NT2/D1 (cell line): ENCODE data around the gene MRTFB.

Source experiments
- DNase-seq: peaks from one replicate; pipeline ENCODE4 v3.0.0-alpha.2; 2011; ENCODE audit warnings: low read depth, low spot score
- H3K27me3 ChIP-seq: 2 replicates; pipeline ENCODE4 v1.6.0; 2011; ENCODE audit warnings: mild to moderate bottlenecking; ENCODE audit not compliant: insufficient read length, insufficient read depth
- H3K36me3 ChIP-seq: 2 replicates; pipeline ENCODE4 v1.6.1; 2011; ENCODE audit warnings: mild to moderate bottlenecking, low read length, mixed read lengths; ENCODE audit not compliant: insufficient read depth, insufficient read length
- H3K4me1 ChIP-seq: 2 replicates; pipeline ENCODE4 v1.5.1; 2011; ENCODE audit not compliant: insufficient read depth, insufficient read length
- H3K4me3 ChIP-seq: 2 replicates; pipeline ENCODE4 v1.5.1; 2011; ENCODE audit warnings: low read depth; ENCODE audit not compliant: insufficient read length
- H3K9ac ChIP-seq: 2 replicates; pipeline ENCODE4 v1.6.0; 2011; ENCODE audit warnings: low read depth; ENCODE audit not compliant: insufficient read length
- H3K9me3 ChIP-seq: 2 replicates; pipeline ENCODE4 v1.5.1; 2011; ENCODE audit warnings: mild to moderate bottlenecking, low read length; ENCODE audit not compliant: insufficient read depth
- SUZ12 ChIP-seq: IDR thresholded peaks from 2 replicates; pipeline ENCODE4 v1.6.1; 2011; ENCODE audit not compliant: insufficient read length, insufficient read depth; ENCODE audit errors: extremely low read depth
- YY1 ChIP-seq: IDR thresholded peaks from 2 replicates; pipeline ENCODE4 v1.6.1; 2011; ENCODE audit not compliant: insufficient read length, insufficient read depth
- ZNF274 ChIP-seq: IDR thresholded peaks from 2 replicates; pipeline ENCODE4 v1.6.1; 2011; ENCODE audit warnings: mild to moderate bottlenecking, low read depth, low read length

The MRTFB gene

DNA sequence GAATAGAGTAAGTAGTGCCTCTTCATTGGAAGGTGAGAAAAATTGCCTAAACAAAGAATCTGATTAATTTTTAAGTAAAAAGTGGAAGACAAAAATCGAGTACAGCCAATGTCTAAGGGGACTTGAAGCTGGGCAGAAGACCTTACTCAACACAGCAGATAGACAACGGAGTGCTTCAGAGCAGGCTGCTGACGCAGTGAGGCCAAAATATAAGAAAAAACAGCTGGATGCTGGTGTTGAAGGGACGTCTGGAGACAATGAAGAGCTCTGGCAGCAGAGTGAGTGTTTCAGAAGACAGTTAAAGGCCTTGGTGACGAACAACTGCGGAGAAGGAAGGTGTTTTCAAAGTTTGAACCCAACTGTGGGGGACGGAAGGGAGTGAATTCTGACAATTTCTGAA is 169.8 kb downstream of the MRTFB start:
- TF ChIP-seq SUZ12 (no peak), YY1 (no peak), ZNF274 (no peak)
- Histone ChIP-seq H3K9ac (no peak overlapping the region), H3K4me3 (no peak overlapping the region), H3K27me3 (no peaks in the 10 kb centered on the region), H3K36me3 (peaks cover 58% of the 10 kb centered on the region), H3K9me3 (no peaks in the 10 kb centered on the region), H3K4me1 (peaks cover 6% of the 10 kb centered on the region)
- no peak for DNase-seq

DNA sequence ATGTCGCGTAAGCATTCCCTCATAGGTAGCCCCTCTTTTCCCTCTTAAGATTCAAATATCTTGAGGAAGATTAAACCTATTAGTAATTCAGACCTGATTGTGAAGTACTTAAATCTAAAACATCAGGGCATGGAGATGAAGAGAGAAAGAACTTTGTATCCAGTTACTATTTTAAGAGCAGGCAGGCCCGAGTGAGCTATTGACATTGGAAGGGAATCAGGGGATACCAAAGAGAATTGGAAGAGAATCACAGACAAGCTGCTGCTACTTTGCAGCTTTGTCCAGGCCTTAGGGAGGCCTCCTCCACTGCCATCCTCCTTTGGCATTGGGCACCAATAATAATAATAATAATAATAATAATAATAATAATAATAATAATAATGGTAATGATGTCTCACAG is 170.5 kb downstream of the MRTFB start:
- peaks cover 65% of the 10 kb centered on the region for H3K36me3 ChIP-seq
- H3K4me3 ChIP-seq, result no peak overlapping the region
- no peak for TF ChIP-seq ZNF274
- no peak for TF ChIP-seq YY1
- no peak for TF ChIP-seq SUZ12
- peaks cover 6% of the 10 kb centered on the region for H3K4me1 ChIP-seq
- DNase-seq, result no peak
- H3K27me3 ChIP-seq, result no peaks in the 10 kb centered on the region
- H3K9ac ChIP-seq, result no peak overlapping the region
- H3K9me3 ChIP-seq, result no peaks in the 10 kb centered on the region

DNA sequence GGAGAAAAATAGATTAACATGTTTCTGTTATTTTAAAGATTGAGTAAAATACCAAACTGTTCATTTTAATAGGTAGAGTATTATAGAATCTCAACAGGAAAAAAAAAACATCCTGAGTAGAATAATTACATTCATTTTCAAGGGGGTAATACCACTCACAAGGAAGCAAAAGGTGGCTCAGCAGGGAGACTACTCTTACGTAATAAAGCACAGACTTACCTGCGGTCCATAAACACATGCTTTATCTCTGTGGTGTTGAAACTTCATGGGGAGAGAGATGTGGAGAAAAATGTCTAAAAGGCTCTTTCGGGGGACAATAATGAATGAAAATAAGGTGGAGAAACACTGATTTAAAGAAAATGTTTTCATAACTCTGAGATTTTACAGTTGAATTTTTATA is 171.7 kb downstream of the MRTFB start:
- H3K9ac ChIP-seq, result no peak overlapping the region
- no peak for DNase-seq
- peaks cover 76% of the 10 kb centered on the region for H3K36me3 ChIP-seq
- TF ChIP-seq ZNF274, result no peak
- TF ChIP-seq YY1, result no peak
- TF ChIP-seq SUZ12, result no peak
- no peaks in the 10 kb centered on the region for H3K9me3 ChIP-seq
- H3K4me3 ChIP-seq, result no peak overlapping the region
- no peaks in the 10 kb centered on the region for H3K27me3 ChIP-seq
- H3K4me1 ChIP-seq, result no peaks in the 10 kb centered on the region

DNA sequence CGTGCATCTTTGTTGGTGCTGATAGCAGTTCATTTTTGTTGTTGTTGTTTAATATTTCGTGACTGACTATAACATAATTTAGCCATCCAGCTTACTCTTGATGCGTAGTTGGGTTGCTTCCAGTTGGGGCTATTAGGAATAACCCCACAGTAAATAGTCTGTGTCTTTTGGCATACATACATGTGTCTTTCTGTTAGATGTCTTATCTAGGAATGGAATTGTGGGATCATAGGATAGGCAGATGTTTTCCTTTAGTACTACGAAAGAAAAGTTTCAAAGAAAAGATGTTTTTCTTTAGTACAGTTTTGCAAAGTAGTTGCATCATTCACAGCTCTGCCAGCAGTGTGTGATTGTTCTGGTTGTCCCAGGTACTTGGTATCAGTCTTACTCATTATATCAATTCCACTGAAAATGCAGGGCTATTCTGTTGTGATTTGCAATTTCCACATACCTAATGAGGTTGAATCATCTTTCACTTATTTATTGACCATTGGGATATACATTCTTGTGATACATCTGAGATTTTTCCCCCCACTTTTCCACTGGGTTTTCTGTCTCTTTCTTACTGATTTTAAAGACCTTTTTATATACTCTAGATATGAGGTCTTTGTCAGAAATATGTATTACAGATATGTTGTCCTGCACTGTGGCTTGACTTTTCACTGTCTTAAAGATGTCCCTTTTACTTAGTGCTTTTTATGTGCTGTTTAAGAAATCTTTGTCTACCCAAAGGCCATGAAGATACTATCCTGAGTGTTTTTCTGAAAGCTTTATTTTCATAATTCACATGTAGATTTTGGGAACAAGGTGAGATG is 173.3 kb downstream of the MRTFB start:
- no peak for TF ChIP-seq YY1
- no peak for TF ChIP-seq ZNF274
- TF ChIP-seq SUZ12, result no peak
- no peak overlapping the region for H3K9ac ChIP-seq
- H3K4me1 ChIP-seq, result no peaks in the 10 kb centered on the region
- no peak overlapping the region for H3K4me3 ChIP-seq
- DNase-seq, result no peak
- H3K36me3 ChIP-seq, result peaks cover 74% of the 10 kb centered on the region
- no peaks in the 10 kb centered on the region for H3K9me3 ChIP-seq
- no peaks in the 10 kb centered on the region for H3K27me3 ChIP-seq

DNA sequence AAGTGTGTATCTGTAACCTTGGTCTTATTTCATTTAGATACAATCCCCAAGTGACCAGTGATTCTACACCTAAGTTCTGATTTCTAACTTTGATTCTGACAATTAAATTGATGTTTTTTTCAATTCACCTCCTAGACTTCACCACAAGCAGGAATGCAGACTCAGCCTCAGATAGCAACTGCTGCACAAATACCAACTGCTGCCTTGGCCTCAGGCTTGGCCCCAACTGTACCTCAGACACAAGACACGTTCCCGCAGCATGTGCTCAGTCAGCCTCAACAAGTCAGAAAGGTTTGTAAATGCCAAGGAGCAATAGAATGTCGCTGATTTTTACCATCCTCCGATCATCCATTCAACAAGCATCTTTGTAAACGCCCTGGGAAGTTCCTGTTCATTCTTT is 177.7 kb downstream of the MRTFB start:
- Histone ChIP-seq H3K36me3 (peaks cover 84% of the 10 kb centered on the region), H3K9me3 (no peaks in the 10 kb centered on the region), H3K4me3 (no peak overlapping the region)

DNA sequence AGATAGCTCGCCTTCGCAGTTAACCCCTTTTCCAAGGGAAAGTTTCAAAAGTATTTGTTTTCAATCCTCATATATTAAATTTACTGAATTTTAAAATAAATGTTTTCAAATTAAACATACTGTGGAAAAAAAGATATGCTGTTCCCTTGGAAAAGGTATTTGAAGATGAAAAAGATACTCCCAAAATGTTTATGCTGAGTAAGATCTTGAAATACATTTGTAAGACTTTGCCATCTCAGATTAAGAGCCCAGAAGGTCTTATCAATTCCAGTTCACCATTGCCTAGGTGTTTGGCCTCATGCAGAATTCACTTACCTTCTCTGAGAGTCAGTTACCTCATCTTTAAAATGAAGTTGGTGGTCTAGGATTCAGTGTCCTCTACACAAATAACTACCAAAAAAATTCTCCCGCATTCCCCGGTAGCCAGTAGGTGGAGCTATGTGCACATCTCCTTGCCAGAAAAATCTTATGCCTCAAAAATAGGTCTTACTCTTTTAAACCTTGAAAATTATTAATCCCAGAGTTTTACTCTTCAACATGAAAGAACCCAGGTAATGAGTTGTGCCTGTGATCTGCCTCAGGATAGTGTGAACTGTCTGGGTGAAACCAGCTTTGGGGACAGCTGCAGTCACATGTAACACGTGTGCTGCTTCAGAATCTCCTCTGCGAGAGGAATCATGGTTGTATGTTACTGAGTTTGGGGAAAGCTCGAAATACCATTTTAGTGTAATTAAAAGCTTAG is 178.3 kb downstream of the MRTFB start:
- Histone ChIP-seq H3K9me3 (no peaks in the 10 kb centered on the region), H3K4me3 (no peak overlapping the region), H3K36me3 (peaks cover 87% of the 10 kb centered on the region), H3K9ac (no peak overlapping the region), H3K27me3 (no peaks in the 10 kb centered on the region), H3K4me1 (peaks cover 2% of the 10 kb centered on the region)
- DNase-seq, result peak; percentile 16
- TF ChIP-seq YY1, result no peak
- TF ChIP-seq SUZ12, result no peak
- TF ChIP-seq ZNF274, result no peak

More for the DNA sequence above, 177.7 kb downstream of the MRTFB start:
- H3K9ac ChIP-seq, result no peak overlapping the region
- TF ChIP-seq ZNF274 (no peak), SUZ12 (no peak), YY1 (no peak)
- peaks cover 2% of the 10 kb centered on the region for H3K4me1 ChIP-seq
- peak; percentile 25 for DNase-seq
- H3K27me3 ChIP-seq, result no peaks in the 10 kb centered on the region

DNA sequence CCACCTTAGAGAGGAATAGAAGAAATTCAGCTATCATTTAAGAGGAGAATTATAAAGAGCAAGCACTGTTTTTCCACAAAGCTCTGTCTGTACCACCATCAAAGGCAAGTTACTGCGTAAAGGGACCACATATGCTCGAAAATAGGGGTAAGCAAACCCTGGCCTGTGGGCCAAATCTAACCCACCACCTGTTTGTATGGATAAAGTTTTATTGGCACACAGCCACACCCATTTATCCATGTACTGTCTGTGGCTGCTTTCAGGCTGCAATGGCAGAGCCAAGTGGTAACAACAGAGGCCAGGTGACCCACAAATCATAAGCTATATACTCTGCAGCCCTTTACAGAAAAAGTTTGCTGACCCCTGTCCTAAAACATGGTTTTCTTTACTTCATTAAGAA is 180.3 kb downstream of the MRTFB start:
- Histone ChIP-seq H3K36me3 (peaks cover 76% of the 10 kb centered on the region), H3K27me3 (no peaks in the 10 kb centered on the region), H3K9ac (no peak overlapping the region), H3K4me3 (no peak overlapping the region), H3K4me1 (peaks cover 2% of the 10 kb centered on the region), H3K9me3 (no peaks in the 10 kb centered on the region)
- TF ChIP-seq ZNF274 (no peak), SUZ12 (no peak), YY1 (no peak)
- DNase-seq, result no peak
